HL-60 (cell line): ENCODE measurements around the gene CPLX4.

Source experiments
- DNase-seq, 2 experiments: peaks; one replicate each; pipeline ENCODE4 v3.0.0-alpha.2; 2010 to 2020; ENCODE audit warnings: low read depth in 1 of 2, low spot score in 1 of 2
- H3K27ac ChIP-seq: fragments of 250-450 bp; sonication (Bioruptor Pico); replicated peaks from 2 replicates; pipeline ENCODE4 v1.5.1; 2020; ENCODE audit warnings: mild to moderate bottlenecking, moderate library complexity
- H3K27me3 ChIP-seq: fragments of 250-450 bp; sonication (Bioruptor Pico); 2 replicates; pipeline ENCODE4 v1.5.1; 2021; ENCODE audit warnings: mild to moderate bottlenecking, moderate library complexity; ENCODE audit not compliant: insufficient read depth, poor library complexity, severe bottlenecking
- H3K4me3 ChIP-seq: replicated peaks from 2 replicates; pipeline ENCODE4 v1.5.1; 2011; ENCODE audit warnings: mild to moderate bottlenecking, control low read depth, low read length; ENCODE audit not compliant: insufficient read depth
- GABPA ChIP-seq: IDR thresholded peaks from 2 replicates; pipeline ENCODE4 v1.6.1; 2012; ENCODE audit warnings: low read depth
- POLR2AphosphoS5 ChIP-seq: IDR thresholded peaks from 2 replicates; pipeline ENCODE4 v1.6.1; 2012; ENCODE audit warnings: low read depth
- REST ChIP-seq: IDR thresholded peaks from 2 replicates; pipeline ENCODE4 v1.6.1; 2012; ENCODE audit warnings: low read depth; ENCODE audit not compliant: insufficient replicate concordance
- SPI1 ChIP-seq: IDR thresholded peaks from 2 replicates; pipeline ENCODE4 v1.6.1; 2012; ENCODE audit warnings: low read depth, mild to moderate bottlenecking, borderline replicate concordance
- TF ChIP-seq, protein P1 (sequence below): IDR thresholded peaks from one replicate; pipeline ENCODE4 v1.5.1; 2011; ENCODE audit warnings: low read length, control low read depth, inconsistent platforms; ENCODE audit not compliant: insufficient read depth

CPLX4 gene

GRCh38 chr18:59266459-59266858 is 52.0 kb downstream of the CPLX4 start:
- TF ChIP-seq REST (no peak), GABPA (no peak), SPI1 (no peak), POLR2AphosphoS5 (no peak)
- TF ChIP-seq, protein P1, sequence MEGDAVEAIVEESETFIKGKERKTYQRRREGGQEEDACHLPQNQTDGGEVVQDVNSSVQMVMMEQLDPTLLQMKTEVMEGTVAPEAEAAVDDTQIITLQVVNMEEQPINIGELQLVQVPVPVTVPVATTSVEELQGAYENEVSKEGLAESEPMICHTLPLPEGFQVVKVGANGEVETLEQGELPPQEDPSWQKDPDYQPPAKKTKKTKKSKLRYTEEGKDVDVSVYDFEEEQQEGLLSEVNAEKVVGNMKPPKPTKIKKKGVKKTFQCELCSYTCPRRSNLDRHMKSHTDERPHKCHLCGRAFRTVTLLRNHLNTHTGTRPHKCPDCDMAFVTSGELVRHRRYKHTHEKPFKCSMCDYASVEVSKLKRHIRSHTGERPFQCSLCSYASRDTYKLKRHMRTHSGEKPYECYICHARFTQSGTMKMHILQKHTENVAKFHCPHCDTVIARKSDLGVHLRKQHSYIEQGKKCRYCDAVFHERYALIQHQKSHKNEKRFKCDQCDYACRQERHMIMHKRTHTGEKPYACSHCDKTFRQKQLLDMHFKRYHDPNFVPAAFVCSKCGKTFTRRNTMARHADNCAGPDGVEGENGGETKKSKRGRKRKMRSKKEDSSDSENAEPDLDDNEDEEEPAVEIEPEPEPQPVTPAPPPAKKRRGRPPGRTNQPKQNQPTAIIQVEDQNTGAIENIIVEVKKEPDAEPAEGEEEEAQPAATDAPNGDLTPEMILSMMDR: no peak
- H3K27me3 ChIP-seq: peaks cover 83% of the 10 kb centered on the region

GRCh38 chr18:59265974-59266369 is 52.5 kb downstream of the CPLX4 start:
- no peak overlapping the region for H3K4me3 ChIP-seq
- H3K27ac ChIP-seq: no peak overlapping the region
- TF ChIP-seq REST: no peak
- TF ChIP-seq, protein P1: no peak
- TF ChIP-seq GABPA: no peak
- TF ChIP-seq POLR2AphosphoS5: no peak
- no peak for TF ChIP-seq SPI1
- H3K27me3 ChIP-seq: peaks cover 78% of the 10 kb centered on the region
- DNase-seq: no peak

More at GRCh38 chr18:59266459-59266858, 52.0 kb downstream of the CPLX4 start:
- DNase-seq: no peak
- Histone ChIP-seq H3K4me3 (no peak overlapping the region), H3K27ac (no peak overlapping the region)

GRCh38 chr18:59265246-59265973 is 53.0 kb downstream of the CPLX4 start:
- H3K4me3 ChIP-seq: no peak overlapping the region
- DNase-seq: no peak
- peaks cover 72% of the 10 kb centered on the region for H3K27me3 ChIP-seq
- no peak overlapping the region for H3K27ac ChIP-seq
- TF ChIP-seq REST (no peak), GABPA (no peak), POLR2AphosphoS5 (no peak), SPI1 (no peak)
- TF ChIP-seq, protein P1: no peak
